GM21576 (cell line): Measurements from ENCODE around the gene USP30.
"Not testable (repeated sequence)": the region's sequence is repeated elsewhere in the genome, so short reads cannot be mapped to it uniquely, and the experiment has no call there.

ENCODE experiments used
- ATAC-seq: cut with Tn5 transposase; IDR thresholded peaks from one replicate; pipeline ENCODE4 v1.9.1; 2021; ENCODE audit warnings: mild to moderate bottlenecking, moderate library complexity; ENCODE audit not compliant: unreplicated experiment

The USP30 gene

GRCh38 chr12:109052414-109053323, at the start of gene USP30:
Gene USP30 (plus strand): TSS chr12:109052576. CDS start chr12:109052679, 103 bp downstream.
- peak; percentile 62 for ATAC-seq

GRCh38 chr12:109004017-109004416, 48.4 kb upstream of the USP30 start:
- no peak for ATAC-seq

- no peak for ATAC-seq
Measured at GRCh38 chr12:109009766-109010165, 42.6 kb upstream of the USP30 start.

- no peak for ATAC-seq
Measured at GRCh38 chr12:109010259-109010658, 42.1 kb upstream of the USP30 start.

GRCh38 chr12:109014984-109015765, 37.2 kb upstream of the USP30 start:
- no peak for ATAC-seq

GRCh38 chr12:109016016-109016415, 36.4 kb upstream of the USP30 start:
- ATAC-seq: no peak

- no peak for ATAC-seq
Measured at GRCh38 chr12:109016978-109017377, 35.4 kb upstream of the USP30 start.

GRCh38 chr12:109018296-109018695, 34.1 kb upstream of the USP30 start:
- no peak for ATAC-seq

- ATAC-seq: no peak
Measured at GRCh38 chr12:109020146-109020795, 32.1 kb upstream of the USP30 start.

- ATAC-seq: no peak
Measured at GRCh38 chr12:109020796-109021380, 31.5 kb upstream of the USP30 start, which contains the start of gene SVOP. Gene SVOP (minus strand): TSS chr12:109021068. CDS start chr12:109020868, 200 bp downstream.

GRCh38 chr12:109027767-109028166, 24.6 kb upstream of the USP30 start:
- no peak for ATAC-seq

GRCh38 chr12:109028624-109029023, 23.8 kb upstream of the USP30 start:
- ATAC-seq: not testable (repeated sequence)

- no peak for ATAC-seq
Measured at GRCh38 chr12:109029411-109029810, 23.0 kb upstream of the USP30 start.

- ATAC-seq: no peak
Measured at GRCh38 chr12:109033239-109034196, 18.9 kb upstream of the USP30 start.

GRCh38 chr12:109036975-109037374, 15.4 kb upstream of the USP30 start:
- no peak for ATAC-seq

GRCh38 chr12:109044241-109044640, 8.1 kb upstream of the USP30 start:
- ATAC-seq: no peak

- ATAC-seq: no peak
Measured at GRCh38 chr12:109047081-109047805, 5.1 kb upstream of the USP30 start.

GRCh38 chr12:109048706-109049105, 3.7 kb upstream of the USP30 start:
- ATAC-seq: not testable (repeated sequence)

GRCh38 chr12:109049794-109050193, 2.6 kb upstream of the USP30 start:
- not testable (repeated sequence) for ATAC-seq
